Skeletal muscle tissue (tissue), 4 donors: ENCODE results near the gene COLEC12. TPM values are rescaled to one million over a fixed set of nuclear protein-coding genes. Genes with fewer than 3 reads are reported as not detected.

Experiments used
- H3K27ac ChIP-seq: one replicate; pipeline ENCODE4 v1.7.0; 2013; ENCODE audit warnings: mild to moderate bottlenecking, low read depth, low read length, inconsistent platforms
- H3K27me3 ChIP-seq, 3 donors: one replicate each; pipeline ENCODE4 v1.7.0; 2013; ENCODE audit warnings: low read length in 3 of 3; ENCODE audit not compliant: control insufficient read depth in 3 of 3, insufficient read depth in 3 of 3
- H3K36me3 ChIP-seq, 3 donors: one replicate each; pipeline ENCODE4 v1.7.0; 2013; ENCODE audit warnings: low read length in 3 of 3; ENCODE audit not compliant: control insufficient read depth in 3 of 3, insufficient read depth in 3 of 3
- H3K4me1 ChIP-seq, 3 donors: one replicate each; pipeline ENCODE4 v1.7.0; 2013; ENCODE audit warnings: low read length in 3 of 3, mild to moderate bottlenecking in 3 of 3; ENCODE audit not compliant: control insufficient read depth in 3 of 3, insufficient read depth in 3 of 3
- H3K4me3 ChIP-seq, 3 donors: one replicate each; pipeline ENCODE4 v1.7.0; 2013; ENCODE audit warnings: low read length in 3 of 3
- H3K9ac ChIP-seq, 3 donors: one replicate each; pipeline ENCODE4 v1.7.0; 2013; ENCODE audit warnings: low read length in 3 of 3, mild to moderate bottlenecking in 3 of 3, moderate library complexity in 2 of 3, low read depth in 1 of 3
- H3K9me3 ChIP-seq, 3 donors: one replicate each; pipeline ENCODE4 v1.7.0; 2013; ENCODE audit warnings: low read length in 3 of 3; ENCODE audit not compliant: control insufficient read depth in 3 of 3
- total RNA-seq: library from RNA; depleted of rRNA; stranded (reverse); fragments of >200 nt; gene quantifications from one replicate; pipeline ENCODE4 v1.2.3, GENCODE V29; 2014
- donor health status: Osteomylitis.

COLEC12 gene
- total RNA-seq, 1 donor from 2014 or later, result 39.1 TPM

GRCh38 chr18:448116-448790 is 52.2 kb downstream of the COLEC12 start:
- no peak overlapping the region for H3K9ac ChIP-seq
- H3K4me1 ChIP-seq, result peaks cover 0 to under 1% (median 0%) of the 10 kb centered on the region in 3 donors
- H3K27me3 ChIP-seq, result no peaks in the 10 kb centered on the region
- H3K4me3 ChIP-seq, result no peak overlapping the region
- H3K36me3 ChIP-seq, result no peaks in the 10 kb centered on the region
- no peak overlapping the region for H3K27ac ChIP-seq
- peaks cover 0 to 11% (median 5%) of the 10 kb centered on the region in 3 donors for H3K9me3 ChIP-seq

GRCh38 chr18:446941-447560 is 53.5 kb downstream of the COLEC12 start:
- Histone ChIP-seq H3K36me3 (no peaks in the 10 kb centered on the region), H3K4me1 (no peaks in the 10 kb centered on the region), H3K9me3 (peaks cover 0 to 8% (median 5%) of the 10 kb centered on the region in 3 donors), H3K4me3 (no peak overlapping the region), H3K27me3 (no peaks in the 10 kb centered on the region), H3K9ac (no peak overlapping the region), H3K27ac (no peak overlapping the region)

- H3K27ac ChIP-seq, result no peak overlapping the region
- H3K9me3 ChIP-seq, result no peaks in the 10 kb centered on the region
Observed at GRCh38 chr18:445055-445454, 55.4 kb downstream of the COLEC12 start.

GRCh38 chr18:438571-438970 is 61.9 kb downstream of the COLEC12 start:
- Histone ChIP-seq H3K9ac (no peak overlapping the region), H3K9me3 (no peaks in the 10 kb centered on the region), H3K4me1 (peaks cover 0 to 6% (median 0%) of the 10 kb centered on the region in 3 donors), H3K27me3 (no peaks in the 10 kb centered on the region), H3K4me3 (no peak overlapping the region), H3K36me3 (no peaks in the 10 kb centered on the region), H3K27ac (no peak overlapping the region)

More at GRCh38 chr18:445055-445454, 55.4 kb downstream of the COLEC12 start:
- Histone ChIP-seq H3K4me3 (no peak overlapping the region), H3K27me3 (no peaks in the 10 kb centered on the region), H3K36me3 (no peaks in the 10 kb centered on the region), H3K4me1 (no peaks in the 10 kb centered on the region), H3K9ac (no peak overlapping the region)

- no peaks in the 10 kb centered on the region for H3K27me3 ChIP-seq
- no peak overlapping the region for H3K4me3 ChIP-seq
- no peaks in the 10 kb centered on the region for H3K36me3 ChIP-seq
- no peak overlapping the region for H3K27ac ChIP-seq
- H3K9me3 ChIP-seq, result no peaks in the 10 kb centered on the region
- H3K9ac ChIP-seq, result no peak overlapping the region
- peaks cover 0 to 6% (median 0%) of the 10 kb centered on the region in 3 donors for H3K4me1 ChIP-seq
Observed at GRCh38 chr18:435940-436339, 64.6 kb downstream of the COLEC12 start.

GRCh38 chr18:434410-434809 is 66.1 kb downstream of the COLEC12 start:
- Histone ChIP-seq H3K27me3 (no peaks in the 10 kb centered on the region), H3K36me3 (no peaks in the 10 kb centered on the region), H3K27ac (no peak overlapping the region), H3K4me1 (peaks cover 0 to 6% (median 0%) of the 10 kb centered on the region in 3 donors), H3K9ac (no peak overlapping the region), H3K9me3 (no peaks in the 10 kb centered on the region), H3K4me3 (no peak overlapping the region)

GRCh38 chr18:433960-434359 is 66.5 kb downstream of the COLEC12 start:
- Histone ChIP-seq H3K27ac (no peak overlapping the region), H3K9me3 (no peaks in the 10 kb centered on the region), H3K36me3 (no peaks in the 10 kb centered on the region)

GRCh38 chr18:433298-433697 is 67.2 kb downstream of the COLEC12 start:
- Histone ChIP-seq H3K27me3 (no peaks in the 10 kb centered on the region), H3K9me3 (no peaks in the 10 kb centered on the region), H3K27ac (no peak overlapping the region), H3K36me3 (no peaks in the 10 kb centered on the region), H3K4me3 (no peak overlapping the region), H3K9ac (no peak overlapping the region), H3K4me1 (peaks cover 0 to 6% (median 0%) of the 10 kb centered on the region in 3 donors)

More at GRCh38 chr18:433960-434359, 66.5 kb downstream of the COLEC12 start:
- Histone ChIP-seq H3K27me3 (no peaks in the 10 kb centered on the region), H3K4me1 (peaks cover 0 to 6% (median 0%) of the 10 kb centered on the region in 3 donors), H3K4me3 (no peak overlapping the region), H3K9ac (no peak overlapping the region)

DNA sequence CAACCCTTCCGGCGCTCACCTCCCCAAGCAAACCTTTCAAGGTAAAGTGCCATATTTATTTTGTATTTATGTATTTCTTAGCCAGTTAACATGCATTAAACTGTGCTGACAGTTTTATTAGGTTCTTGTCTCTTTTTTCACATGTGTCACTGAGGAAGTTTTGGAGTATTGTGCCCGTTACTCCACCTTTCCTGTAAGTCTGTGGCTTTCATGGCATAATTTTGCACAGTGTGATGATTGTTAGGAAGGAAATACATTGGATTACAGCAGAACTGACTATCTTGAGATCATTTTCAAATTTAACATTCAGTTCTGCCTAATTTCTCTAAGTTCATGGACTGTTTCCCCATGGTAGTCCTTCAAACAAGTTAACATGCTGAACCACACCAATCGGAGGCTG is 67.7 kb downstream of the COLEC12 start:
- H3K36me3 ChIP-seq, result no peaks in the 10 kb centered on the region
- H3K27me3 ChIP-seq, result no peaks in the 10 kb centered on the region
- peaks cover 0 to 6% (median 0%) of the 10 kb centered on the region in 3 donors for H3K4me1 ChIP-seq
- no peak overlapping the region for H3K9ac ChIP-seq
- no peak overlapping the region for H3K27ac ChIP-seq
- no peaks in the 10 kb centered on the region for H3K9me3 ChIP-seq
- H3K4me3 ChIP-seq, result no peak overlapping the region

DNA sequence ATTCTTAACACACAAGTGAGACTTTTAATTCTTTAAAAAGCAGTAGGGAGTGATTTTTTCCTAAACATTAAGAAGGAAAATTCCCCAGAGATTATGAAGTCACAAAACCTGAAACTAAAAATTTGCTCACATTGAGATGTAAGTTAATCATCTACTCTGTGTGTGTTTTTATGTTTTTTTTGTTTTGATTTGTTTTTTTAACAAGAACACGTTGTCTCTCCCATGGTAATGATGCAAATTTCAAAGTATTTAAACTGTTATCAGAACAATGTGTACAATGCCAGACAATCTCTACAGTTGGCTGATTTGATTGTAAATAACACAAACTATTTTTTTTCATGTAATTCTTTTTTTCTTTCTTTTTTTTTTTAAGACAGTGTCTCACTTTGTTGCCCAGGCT is 71.5 kb downstream of the COLEC12 start:
- Histone ChIP-seq H3K9me3 (no peaks in the 10 kb centered on the region), H3K27me3 (no peaks in the 10 kb centered on the region), H3K27ac (no peak overlapping the region), H3K4me3 (no peak overlapping the region), H3K36me3 (no peaks in the 10 kb centered on the region), H3K4me1 (peaks cover 0 to 3% (median 2%) of the 10 kb centered on the region in 3 donors), H3K9ac (no peak overlapping the region)
